Measurements from ENCODE around the gene RNF167. TPM values are rescaled to one million over a fixed set of nuclear protein-coding genes. Genes with fewer than 3 reads are reported as not detected.

Gene RNF167
- total and polyA plus RNA-seq, 2 of the 8 experiments (the other 6 are each of a cell fraction or from before 2014, with no cell fraction given) = 140 to 281 TPM

GRCh38 chr17:4994081-4994595, 54.1 kb downstream of the RNF167 start:
- no peak overlapping the region for H3K27ac ChIP-seq (ENCODE audit: low read depth, low read length)
- H3K9ac ChIP-seq (replicated peaks in 1 of 4; ENCODE audit: extremely low read depth in 1 of 4, low read depth in 3 of 4, low read length in 3 of 4) = no peak overlapping the region
- H2BK15ac ChIP-seq (ENCODE audit: low read length) = no peak overlapping the region
- H2BK5ac ChIP-seq (ENCODE audit: low read depth, low read length) = no peak overlapping the region
- peaks cover under 1 to 8% (median 7%) of the 10 kb centered on the region in 4 experiments for H3K4me1 ChIP-seq (replicated peaks in 1 of 4; ENCODE audit: control insufficient read depth in 3 of 4, insufficient read depth in 4 of 4, low read length in 3 of 4)
- no peaks in the 10 kb centered on the region for H3K9me3 ChIP-seq (ENCODE audit: insufficient read depth in 2 of 2, low read depth in 1 of 2, low read length in 1 of 2)
- H3K18ac ChIP-seq (ENCODE audit: extremely low read depth, low read length) = no peak overlapping the region
- H3K79me2 ChIP-seq (ENCODE audit: control insufficient read depth in 1 of 2, insufficient read depth in 2 of 2, low read length in 2 of 2) = peaks cover 0 to 8% of the 10 kb centered on the region in 2 experiments; a peak in 2 of 4 replicates
- ChIA-PET POLR2A (ENCODE audit: partially characterized antibody) (interaction anchor here (1.2 to 1.9 kb wide), 2 partner anchors 30 to 42 kb away, joined by 3 to 4 read pairs; no protein-coding TSS in a partner anchor), CTCF (ENCODE audit: partially characterized antibody) (interaction anchor here (1.5 kb wide), 1 partner anchor 13 kb away, joined by 5 read pairs; no protein-coding TSS in a partner anchor)
- no peak overlapping the region for H4K8ac ChIP-seq (ENCODE audit: extremely low read depth, insufficient read depth, low read length)
- H3K79me1 ChIP-seq (ENCODE audit: low read depth, low read length) = peaks cover 8% of the 10 kb centered on the region
- no peak overlapping the region for H2AK5ac ChIP-seq (ENCODE audit: low read depth, low read length)
- no peaks in the 10 kb centered on the region for H3K36me3 ChIP-seq (ENCODE audit: control insufficient read depth in 2 of 4, insufficient read depth in 4 of 4, low read length in 3 of 4)
- H3K23me2 ChIP-seq (ENCODE audit: low read depth, low read length) = peaks cover 13% of the 10 kb centered on the region
- no peak overlapping the region for H2AFZ ChIP-seq (ENCODE audit: low read length)
- no peak overlapping the region for H4K5ac ChIP-seq (ENCODE audit: insufficient read length, low read depth, low read length)
- TF ChIP-seq POLR2AphosphoS5 (IDR thresholded peaks at IDR 0.05; ENCODE audit: low read depth, low read length) (no peak), SUZ12 (IDR thresholded peaks at IDR 0.05; ENCODE audit: low read length) (no peak), CTCF (IDR thresholded peaks at IDR 0.05; ENCODE audit: control extremely low read depth in 1 of 3, insufficient read depth in 1 of 3, low read depth in 1 of 3, low read length in 3 of 3) (no peak), TAF7 (optimal IDR thresholded peaks at IDR 0.05; ENCODE audit: borderline replicate concordance, low read depth, low read length) (no peak), POLR2A (IDR thresholded peaks at IDR 0.05; ENCODE audit: control extremely low read depth in 1 of 2, low read depth in 2 of 2, low read length in 2 of 2) (no peak)
- H3K56ac ChIP-seq (replicated peaks; ENCODE audit: insufficient read length, low read depth, low read length) = no peak overlapping the region
- no peak overlapping the region for H3K4me3 ChIP-seq (ENCODE audit: extremely low read depth in 1 of 4, insufficient read depth in 2 of 4, low read depth in 3 of 4, low read length in 4 of 4)
- no peaks in the 10 kb centered on the region for H4K20me1 ChIP-seq (replicated peaks in 1 of 2; ENCODE audit: control insufficient read depth in 1 of 2, insufficient read depth in 2 of 2, low read length in 2 of 2)
- no peak overlapping the region for H2BK12ac ChIP-seq (ENCODE audit: low read depth, low read length)
- WGBS, 2 experiments (ENCODE audit: extremely low coverage in 1 of 2, insufficient coverage in 1 of 2, insufficient read length in 1 of 2, insufficient replicate concordance in 2 of 2, low coverage in 1 of 2, low lambda C conversion rate in 2 of 2, missing lambda C conversion rate in 1 of 2) = 86% methylated on average over 6 of the region's 6 CpGs; no CpG with 5 or more reads in 1 of the 2 experiments
- no peak overlapping the region for H3K4ac ChIP-seq (replicated peaks; ENCODE audit: insufficient read length, low read depth, low read length)
- no peak overlapping the region for H4K91ac ChIP-seq (replicated peaks; ENCODE audit: insufficient read length, low read length)
- no peak for FAIRE-seq
- no peak overlapping the region for H3K14ac ChIP-seq (ENCODE audit: insufficient read length)
- no peak overlapping the region for H3K23ac ChIP-seq (ENCODE audit: insufficient read length)
- H2BK120ac ChIP-seq (replicated peaks; ENCODE audit: low read depth, low read length) = no peak overlapping the region
- no peak overlapping the region for H3K4me2 ChIP-seq (ENCODE audit: insufficient read depth in 1 of 2, low read depth in 2 of 2, low read length in 2 of 2)
- DNase-seq (ENCODE audit: low read depth in 1 of 2, low spot score in 2 of 2) = no peak
- H3K27me3 ChIP-seq (replicated peaks in 1 of 4; ENCODE audit: control insufficient read depth in 3 of 4, extremely low read depth in 1 of 4, insufficient read depth in 3 of 4, low read length in 3 of 4) = peaks cover 0 to 14% (median 2%) of the 10 kb centered on the region in 4 experiments; a peak in 4 of 7 replicates
- no peak overlapping the region for H2BK20ac ChIP-seq (ENCODE audit: low read length)
